ENCODE results near the gene WNK2. TPM values are rescaled to one million over a fixed set of nuclear protein-coding genes. Genes with fewer than 3 reads are reported as not detected.

WNK2 gene
- total RNA-seq, 1 donor from 2014 or later: 6.2 TPM

- no peaks in the 10 kb centered on the region for H3K36me3 Mint-ChIP-seq
- H3K9me3 Mint-ChIP-seq: no peaks in the 10 kb centered on the region
- H3K4me2 ChIP-seq: no peak overlapping the region
- no peaks in the 10 kb centered on the region for H3K27me3 ChIP-seq
- no peak for DNase-seq (ENCODE audit: low spot score)
- H3K4me3 Mint-ChIP-seq: no peak overlapping the region
- H4K20me1 ChIP-seq (ENCODE audit: low read depth): no peaks in the 10 kb centered on the region
- no peak overlapping the region for H3K9ac ChIP-seq
- no peaks in the 10 kb centered on the region for H3K36me3 ChIP-seq
- peaks cover 7% of the 10 kb centered on the region for H3K27me3 Mint-ChIP-seq (ENCODE audit: insufficient read depth, low read depth)
- H3K9me3 ChIP-seq (ENCODE audit: low read depth): no peaks in the 10 kb centered on the region
- no peak overlapping the region for H2AFZ ChIP-seq (replicated peaks)
- H3K4me1 Mint-ChIP-seq: peaks cover 15% of the 10 kb centered on the region
- no peak overlapping the region for H3K27ac ChIP-seq
- no peaks in the 10 kb centered on the region for H3K79me2 ChIP-seq (ENCODE audit: low read depth)
- H3K4me3 ChIP-seq: no peak overlapping the region
- no peak for TF ChIP-seq EZH2 (IDR thresholded peaks at IDR 0.05)
- H3K27ac Mint-ChIP-seq: no peak overlapping the region
- H3K4me1 ChIP-seq: no peaks in the 10 kb centered on the region
- no peaks in the 10 kb centered on the region for H3F3A ChIP-seq (ENCODE audit: low read depth)
Measured at GRCh38 chr9:93168581-93168980, 15.4 kb upstream of the WNK2 start.

GRCh38 chr9:93169444-93169843 is 14.5 kb upstream of the WNK2 start:
- Mint-ChIP-seq H3K4me1 (peaks cover 19% of the 10 kb centered on the region), H3K9me3 (no peaks in the 10 kb centered on the region), H3K27ac (no peak overlapping the region), H3K36me3 (no peaks in the 10 kb centered on the region), H3K4me3 (no peak overlapping the region), H3K27me3 (ENCODE audit: insufficient read depth, low read depth) (peaks cover 7% of the 10 kb centered on the region)
- Histone ChIP-seq H4K20me1 (ENCODE audit: low read depth) (no peaks in the 10 kb centered on the region), H3K4me3 (no peak overlapping the region), H3K9me3 (ENCODE audit: low read depth) (no peaks in the 10 kb centered on the region), H3K4me2 (no peak overlapping the region), H3K27me3 (no peaks in the 10 kb centered on the region), H3K27ac (no peak overlapping the region), H3F3A (ENCODE audit: low read depth) (no peaks in the 10 kb centered on the region), H3K4me1 (no peaks in the 10 kb centered on the region), H3K79me2 (ENCODE audit: low read depth) (no peaks in the 10 kb centered on the region), H3K9ac (no peak overlapping the region), H2AFZ (replicated peaks) (no peak overlapping the region), H3K36me3 (no peaks in the 10 kb centered on the region)
- TF ChIP-seq EZH2phosphoT487 (IDR thresholded peaks at IDR 0.05) (no peak), EZH2 (IDR thresholded peaks at IDR 0.05) (no peak), CTCF (IDR thresholded peaks at IDR 0.05) (no peak)
- no peak for DNase-seq (ENCODE audit: low spot score)

- H3K4me2 ChIP-seq: no peak overlapping the region
- no peaks in the 10 kb centered on the region for H4K20me1 ChIP-seq (ENCODE audit: low read depth)
- Mint-ChIP-seq H3K9me3 (no peaks in the 10 kb centered on the region), H3K36me3 (no peaks in the 10 kb centered on the region), H3K27ac (peak overlapping the region; percentile 42), H3K4me3 (no peak overlapping the region), H3K27me3 (ENCODE audit: insufficient read depth, low read depth) (peaks cover 7% of the 10 kb centered on the region), H3K4me1 (peaks cover 19% of the 10 kb centered on the region)
- no peak overlapping the region for H3K4me3 ChIP-seq
- DNase-seq (ENCODE audit: low spot score): no peak
- no peak overlapping the region for H3K9ac ChIP-seq
- H3K9me3 ChIP-seq (ENCODE audit: low read depth): no peaks in the 10 kb centered on the region
- no peak overlapping the region for H3K27ac ChIP-seq
- no peaks in the 10 kb centered on the region for H3K4me1 ChIP-seq
- no peaks in the 10 kb centered on the region for H3F3A ChIP-seq (ENCODE audit: low read depth)
- no peak overlapping the region for H2AFZ ChIP-seq (replicated peaks)
- no peaks in the 10 kb centered on the region for H3K79me2 ChIP-seq (ENCODE audit: low read depth)
- TF ChIP-seq EZH2phosphoT487 (IDR thresholded peaks at IDR 0.05) (no peak), CTCF (IDR thresholded peaks at IDR 0.05) (no peak)
- no peaks in the 10 kb centered on the region for H3K27me3 ChIP-seq
- H3K36me3 ChIP-seq: no peaks in the 10 kb centered on the region
Measured at GRCh38 chr9:93170571-93170970, 13.4 kb upstream of the WNK2 start.

- TF ChIP-seq EZH2phosphoT487 (IDR thresholded peaks at IDR 0.05) (no peak), EZH2 (IDR thresholded peaks at IDR 0.05) (no peak), CTCF (IDR thresholded peaks at IDR 0.05) (no peak)
- Histone ChIP-seq H2AFZ (replicated peaks) (no peak overlapping the region), H4K20me1 (ENCODE audit: low read depth) (no peaks in the 10 kb centered on the region), H3K4me3 (no peak overlapping the region), H3K27me3 (no peaks in the 10 kb centered on the region), H3K9ac (no peak overlapping the region), H3K79me2 (ENCODE audit: low read depth) (no peaks in the 10 kb centered on the region), H3F3A (ENCODE audit: low read depth) (no peaks in the 10 kb centered on the region), H3K36me3 (no peaks in the 10 kb centered on the region), H3K4me1 (no peaks in the 10 kb centered on the region), H3K4me2 (no peak overlapping the region), H3K27ac (no peak overlapping the region), H3K9me3 (ENCODE audit: low read depth) (no peaks in the 10 kb centered on the region)
- Mint-ChIP-seq H3K27me3 (ENCODE audit: insufficient read depth, low read depth) (peaks cover 7% of the 10 kb centered on the region), H3K36me3 (no peaks in the 10 kb centered on the region), H3K27ac (no peak overlapping the region), H3K4me3 (no peak overlapping the region), H3K4me1 (peaks cover 19% of the 10 kb centered on the region), H3K9me3 (no peaks in the 10 kb centered on the region)
- no peak for DNase-seq (ENCODE audit: low spot score)
Measured at GRCh38 chr9:93171261-93171990, 12.5 kb upstream of the WNK2 start.

All from neural progenitor cell (in vitro differentiated cells).